ENCODE measurements around the gene KIAA0825. TPM values are rescaled to one million over a fixed set of nuclear protein-coding genes. Genes with fewer than 3 reads are reported as not detected.

The KIAA0825 gene
- polyA plus RNA-seq, 3 donors, result 0.56 to 1.3 (median 0.89) TPM

- no peak for TF ChIP-seq CTCF (IDR thresholded peaks at IDR 0.05)
- peaks cover 11 to 13% of the 10 kb centered on the region in 2 donors for H3K4me1 ChIP-seq (ENCODE audit: control insufficient read depth in 1 of 2, insufficient read depth in 2 of 2, low read length in 2 of 2)
- peaks cover 0 to 4% of the 10 kb centered on the region in 2 donors for H3K36me3 Mint-ChIP-seq
- H3K4me3 Mint-ChIP-seq, result no peak overlapping the region
- no peak overlapping the region for H3K27ac Mint-ChIP-seq
- H3K9ac ChIP-seq (ENCODE audit: insufficient read depth, low read length, poor library complexity, severe bottlenecking), result no peak overlapping the region
- H2AFZ ChIP-seq (ENCODE audit: insufficient read depth, low read depth, low read length, poor library complexity, severe bottlenecking), result no peak overlapping the region
- no peak for DNase-seq
- H3K9me3 Mint-ChIP-seq, result no peaks in the 10 kb centered on the region
- WGBS (ENCODE audit: insufficient coverage), result 97% methylated on average over 2 of the region's 2 CpGs
- H3K4me1 Mint-ChIP-seq, result peaks cover 14% of the 10 kb centered on the region
- no peak overlapping the region for H3K4me3 ChIP-seq (replicated peaks in 1 of 3; ENCODE audit: low read depth in 2 of 3, low read length in 3 of 3)
- intact Hi-C loops (cut with micrococcal nuclease), result no loop called here
- no peaks in the 10 kb centered on the region for H3K27me3 ChIP-seq (ENCODE audit: control insufficient read depth in 2 of 2, insufficient read depth in 2 of 2, low read length in 2 of 2)
- no peaks in the 10 kb centered on the region for H4K20me1 ChIP-seq (ENCODE audit: insufficient read depth, low read length)
- peaks cover 20% of the 10 kb centered on the region for H3K79me2 ChIP-seq (ENCODE audit: insufficient read depth, low read length)
- no peaks in the 10 kb centered on the region for H3K27me3 Mint-ChIP-seq (ENCODE audit: low read depth in 3 of 3)
- H3K4me2 ChIP-seq (replicated peaks; ENCODE audit: extremely low read depth, low read length, poor library complexity, severe bottlenecking), result no peak overlapping the region
- H3K9me3 ChIP-seq (replicated peaks in 1 of 2; ENCODE audit: control insufficient read depth in 1 of 2, insufficient read depth in 1 of 2, low read length in 2 of 2), result no peaks in the 10 kb centered on the region
- H3K27ac ChIP-seq (ENCODE audit: low read depth in 1 of 2, low read length in 2 of 2), result no peak overlapping the region
- H3K36me3 ChIP-seq (replicated peaks in 1 of 2; ENCODE audit: control insufficient read depth in 1 of 2, insufficient read depth in 2 of 2, low read length in 2 of 2), result no peaks in the 10 kb centered on the region
These were observed 4.1 kb downstream of the KIAA0825 start for GRCh38 chr5:94614156-94614805.

GRCh38 chr5:94613583-94613982 is 4.8 kb downstream of the KIAA0825 start:
- no peaks in the 10 kb centered on the region for H3K36me3 ChIP-seq (replicated peaks in 1 of 2; ENCODE audit: control insufficient read depth in 1 of 2, insufficient read depth in 2 of 2, low read length in 2 of 2)
- Mint-ChIP-seq H3K27ac (no peak overlapping the region), H3K4me3 (no peak overlapping the region), H3K9me3 (no peaks in the 10 kb centered on the region), H3K4me1 (peaks cover 10% of the 10 kb centered on the region), H3K36me3 (peaks cover 0 to 4% of the 10 kb centered on the region in 2 donors), H3K27me3 (ENCODE audit: low read depth in 3 of 3) (no peaks in the 10 kb centered on the region)
- H4K20me1 ChIP-seq (ENCODE audit: insufficient read depth, low read length), result no peaks in the 10 kb centered on the region
- no peak overlapping the region for H3K27ac ChIP-seq (ENCODE audit: low read depth in 1 of 2, low read length in 2 of 2)
- TF ChIP-seq CTCF (IDR thresholded peaks at IDR 0.05), result no peak
- no peak for DNase-seq
- H3K9me3 ChIP-seq (replicated peaks in 1 of 2; ENCODE audit: control insufficient read depth in 1 of 2, insufficient read depth in 1 of 2, low read length in 2 of 2), result no peaks in the 10 kb centered on the region
- no peak overlapping the region for H3K4me3 ChIP-seq (replicated peaks in 1 of 3; ENCODE audit: low read depth in 2 of 3, low read length in 3 of 3)
- peaks cover 15% of the 10 kb centered on the region for H3K79me2 ChIP-seq (ENCODE audit: insufficient read depth, low read length)
- peaks cover 7 to 9% of the 10 kb centered on the region in 2 donors for H3K4me1 ChIP-seq (ENCODE audit: control insufficient read depth in 1 of 2, insufficient read depth in 2 of 2, low read length in 2 of 2)
- no peak overlapping the region for H3K4me2 ChIP-seq (replicated peaks; ENCODE audit: extremely low read depth, low read length, poor library complexity, severe bottlenecking)
- WGBS (ENCODE audit: insufficient coverage), result no CpG with 5 or more reads among the region's 2 CpGs
- no peak overlapping the region for H3K9ac ChIP-seq (ENCODE audit: insufficient read depth, low read length, poor library complexity, severe bottlenecking)
- no peak overlapping the region for H2AFZ ChIP-seq (ENCODE audit: insufficient read depth, low read depth, low read length, poor library complexity, severe bottlenecking)
- no peaks in the 10 kb centered on the region for H3K27me3 ChIP-seq (ENCODE audit: control insufficient read depth in 2 of 2, insufficient read depth in 2 of 2, low read length in 2 of 2)
- intact Hi-C loops (cut with micrococcal nuclease), result no loop called here

All from CD14-positive monocyte (primary cell).